PC-3 (cell line): Measurements from ENCODE around the gene STUM. TPM values are rescaled to one million over a fixed set of nuclear protein-coding genes. Genes with fewer than 3 reads are reported as not detected.
"Not testable (repeated sequence)": the region's sequence is repeated elsewhere in the genome, so short reads cannot be mapped to it uniquely, and the experiment has no call there.

Source experiments
- ATAC-seq: fragments of 200-7000 bp; cut with Tn5 transposase; 2 replicates; pipeline ENCODE4 v1.9.1; 2020; ENCODE audit warnings: mild to moderate bottlenecking, moderate library complexity
- BruUV-seq: library from RNA; stranded (reverse); fragments of 400-500 nt; replicated peaks from 2 replicates; lab custom pipeline; 2021; lab: Mats Ljungman, UMichigan
- CTCF ChIA-PET: fragments of 300-600 bp; sonication (Branson Sonifier 250); formaldehyde crosslinking; loops from one replicate; lab custom pipeline; 2022; ENCODE audit warnings: antibody characterized with exemption; lab: Charles Lee
- POLR2A ChIA-PET: fragments of 300-600 bp; sonication (Branson Sonifier 250); formaldehyde crosslinking; loops from one replicate; lab custom pipeline; 2022; ENCODE audit warnings: antibody characterized with exemption; ENCODE audit not compliant: unreplicated experiment; lab: Charles Lee
- DNase-seq: peaks from one replicate; pipeline ENCODE4 v3.0.0-alpha.2; 2015
- H2AFZ ChIP-seq: fragments of 300-600 bp; sonication (generic); 2 replicates; pipeline ENCODE4 v1.6.0; 2016; ENCODE audit warnings: antibody characterized with exemption, low read length
- H3F3A ChIP-seq: fragments of 300-600 bp; sonication (generic); one replicate; pipeline ENCODE4 v1.6.0; 2017; ENCODE audit warnings: antibody characterized with exemption, low read length, control low read depth, mild to moderate bottlenecking; ENCODE audit not compliant: unreplicated experiment
- H3K27ac ChIP-seq: fragments of 300-600 bp; sonication (generic); 2 replicates; pipeline ENCODE4 v1.5.1; 2016; ENCODE audit warnings: mild to moderate bottlenecking, low read length
- H3K27me3 ChIP-seq: fragments of 300-600 bp; sonication (generic); 2 replicates; pipeline ENCODE4 v1.6.1; 2016; ENCODE audit warnings: low read length, mixed read lengths
- H3K36me3 ChIP-seq: fragments of 300-600 bp; sonication (generic); 2 replicates; pipeline ENCODE4 v1.6.1; 2016; ENCODE audit warnings: low read depth, mixed run types, low read length, mixed read lengths
- H3K4me1 ChIP-seq: fragments of 300-600 bp; sonication (generic); 2 replicates; pipeline ENCODE4 v1.5.1; 2016; ENCODE audit warnings: low read length; ENCODE audit not compliant: insufficient read depth
- H3K4me2 ChIP-seq: fragments of 300-600 bp; sonication (generic); 2 replicates; pipeline ENCODE4 v1.6.0; 2016; ENCODE audit warnings: low read length
- H3K4me3 ChIP-seq: fragments of 300-600 bp; sonication (generic); 2 replicates; pipeline ENCODE4 v1.5.1; 2016; ENCODE audit warnings: mild to moderate bottlenecking, low read length, mixed read lengths
- H3K79me2 ChIP-seq: fragments of 300-600 bp; sonication (generic); 2 replicates; pipeline ENCODE4 v1.6.1; 2017; ENCODE audit warnings: low read length, mixed read lengths
- H3K9ac ChIP-seq: fragments of 300-600 bp; sonication (generic); 2 replicates; pipeline ENCODE4 v1.6.0; 2016; ENCODE audit warnings: mild to moderate bottlenecking, low read length
- H3K9me2 ChIP-seq: fragments of 300-600 bp; sonication (generic); replicated peaks from 2 replicates; pipeline ENCODE4 v1.6.1; 2016; ENCODE audit warnings: mixed run types, low read length, mixed read lengths
- H3K9me3 ChIP-seq: fragments of 300-600 bp; sonication (generic); 2 replicates; pipeline ENCODE4 v1.6.1; 2016; ENCODE audit warnings: low read length, mixed read lengths
- H4K20me1 ChIP-seq: fragments of 300-600 bp; sonication (generic); 2 replicates; pipeline ENCODE4 v1.6.1; 2016; ENCODE audit warnings: low read length, mixed read lengths
- CTCF ChIP-seq: fragments of 300-600 bp; sonication (generic); conservative IDR thresholded peaks from 2 replicates; pipeline ENCODE4 v1.5.1; 2017; ENCODE audit warnings: antibody characterized with exemption, low read depth, mild to moderate bottlenecking, low read length
- EZH2 ChIP-seq: fragments of 300-600 bp; sonication (generic); IDR thresholded peaks from one replicate; pipeline ENCODE4 v1.6.1; 2017; ENCODE audit warnings: antibody characterized with exemption, mild to moderate bottlenecking, low read length; ENCODE audit not compliant: unreplicated experiment
- EZH2phosphoT487 ChIP-seq: fragments of 300-600 bp; sonication (generic); IDR thresholded peaks from 2 replicates; pipeline ENCODE4 v1.6.1; 2018; ENCODE audit warnings: mild to moderate bottlenecking, antibody characterized with exemption, low read length, borderline replicate concordance
- intact Hi-C: fragments of 100-400 bp; cut with micrococcal nuclease; formaldehyde crosslinking; loops from 2 replicates; pipeline ENCODE4 v1.9.0; 2023
- total RNA-seq: library from RNA; depleted of rRNA; stranded (reverse); fragments of >200 nt; gene quantifications from 2 replicates; pipeline ENCODE4 v1.2.3, GENCODE V29; 2014

Gene STUM
- total RNA-seq, 1 experiment from 2014 or later, result 0.58 TPM

GRCh38 chr1:226616636-226617035 is 68.1 kb downstream of the STUM start:
- H3K4me3 ChIP-seq, result no peak overlapping the region
- H3K79me2 ChIP-seq, result no peaks in the 10 kb centered on the region
- H3F3A ChIP-seq, result no peaks in the 10 kb centered on the region
- no peaks in the 10 kb centered on the region for H3K9me2 ChIP-seq
- H3K4me1 ChIP-seq, result no peaks in the 10 kb centered on the region
- H2AFZ ChIP-seq, result no peak overlapping the region
- ChIA-PET CTCF (no interaction called here), POLR2A (no interaction called here)
- intact Hi-C loops, result no loop called here
- no peaks in the 10 kb centered on the region for H3K36me3 ChIP-seq
- ATAC-seq (no peak), DNase-seq (no peak)
- no TSS peak for BruUV-seq
- no peak overlapping the region for H3K4me2 ChIP-seq
- no peaks in the 10 kb centered on the region for H4K20me1 ChIP-seq
- peaks cover 8% of the 10 kb centered on the region for H3K9me3 ChIP-seq
- H3K9ac ChIP-seq, result no peak overlapping the region
- TF ChIP-seq CTCF (no peak), EZH2phosphoT487 (no peak), EZH2 (no peak)
- peaks cover 7% of the 10 kb centered on the region; the same call in 1 of the 2 replicates for H3K27me3 ChIP-seq
- no peak overlapping the region for H3K27ac ChIP-seq

GRCh38 chr1:226617109-226617508 is 68.5 kb downstream of the STUM start:
- no peaks in the 10 kb centered on the region for H3F3A ChIP-seq
- POLR2A ChIA-PET, result no interaction called here
- H3K27me3 ChIP-seq, result peaks cover 7% of the 10 kb centered on the region; the same call in 1 of the 2 replicates
- no peak overlapping the region for H3K27ac ChIP-seq
- no peak overlapping the region for H3K4me2 ChIP-seq
- CTCF ChIA-PET, result no interaction called here
- BruUV-seq, result no TSS peak
- H3K79me2 ChIP-seq, result no peaks in the 10 kb centered on the region
- H3K9me2 ChIP-seq, result no peaks in the 10 kb centered on the region
- no peak overlapping the region for H2AFZ ChIP-seq
- no peak overlapping the region for H3K9ac ChIP-seq
- H3K36me3 ChIP-seq, result no peaks in the 10 kb centered on the region
- intact Hi-C loops, result no loop called here
- no peak; the same call in 1 of the 2 replicates for ATAC-seq
- H3K4me1 ChIP-seq, result no peaks in the 10 kb centered on the region
- no peak for TF ChIP-seq EZH2phosphoT487
- no peak for TF ChIP-seq EZH2
- TF ChIP-seq CTCF, result no peak
- no peaks in the 10 kb centered on the region for H4K20me1 ChIP-seq
- DNase-seq, result no peak
- peaks cover 13% of the 10 kb centered on the region for H3K9me3 ChIP-seq
- no peak overlapping the region for H3K4me3 ChIP-seq

DNA sequence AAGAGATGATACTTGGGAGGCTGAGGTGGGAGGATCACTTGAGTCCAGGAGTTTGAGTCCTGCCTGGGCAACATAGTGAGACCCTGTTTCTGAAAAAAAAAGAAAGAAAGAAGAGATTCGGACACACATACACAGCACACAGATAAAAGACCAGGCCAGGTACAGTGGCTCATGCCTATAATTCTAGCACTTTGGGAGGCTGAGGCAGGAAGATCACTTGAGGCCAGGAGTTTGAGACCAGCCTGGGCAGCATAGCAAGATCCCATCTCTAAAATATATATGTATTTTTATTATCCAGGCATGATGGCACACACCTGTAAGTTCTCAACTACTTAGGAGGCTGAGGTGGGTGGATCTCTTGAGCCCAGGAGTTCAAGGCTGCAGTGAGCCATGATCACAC is 69.2 kb downstream of the STUM start:
- H3F3A ChIP-seq, POLR2A ChIA-PET, H3K27me3 ChIP-seq, H3K36me3 ChIP-seq, DNase-seq, ATAC-seq, CTCF ChIA-PET, H4K20me1 ChIP-seq, intact Hi-C loops, H3K4me1 ChIP-seq, H3K4me2 ChIP-seq, H3K27ac ChIP-seq, BruUV-seq, H3K79me2 ChIP-seq, H2AFZ ChIP-seq, H3K4me3 ChIP-seq, H3K9me2 ChIP-seq, H3K9ac ChIP-seq: not testable (repeated sequence)
- peaks cover 17% of the 10 kb centered on the region for H3K9me3 ChIP-seq
